ENCODE results near the gene GCAT.

GCAT gene

DNA sequence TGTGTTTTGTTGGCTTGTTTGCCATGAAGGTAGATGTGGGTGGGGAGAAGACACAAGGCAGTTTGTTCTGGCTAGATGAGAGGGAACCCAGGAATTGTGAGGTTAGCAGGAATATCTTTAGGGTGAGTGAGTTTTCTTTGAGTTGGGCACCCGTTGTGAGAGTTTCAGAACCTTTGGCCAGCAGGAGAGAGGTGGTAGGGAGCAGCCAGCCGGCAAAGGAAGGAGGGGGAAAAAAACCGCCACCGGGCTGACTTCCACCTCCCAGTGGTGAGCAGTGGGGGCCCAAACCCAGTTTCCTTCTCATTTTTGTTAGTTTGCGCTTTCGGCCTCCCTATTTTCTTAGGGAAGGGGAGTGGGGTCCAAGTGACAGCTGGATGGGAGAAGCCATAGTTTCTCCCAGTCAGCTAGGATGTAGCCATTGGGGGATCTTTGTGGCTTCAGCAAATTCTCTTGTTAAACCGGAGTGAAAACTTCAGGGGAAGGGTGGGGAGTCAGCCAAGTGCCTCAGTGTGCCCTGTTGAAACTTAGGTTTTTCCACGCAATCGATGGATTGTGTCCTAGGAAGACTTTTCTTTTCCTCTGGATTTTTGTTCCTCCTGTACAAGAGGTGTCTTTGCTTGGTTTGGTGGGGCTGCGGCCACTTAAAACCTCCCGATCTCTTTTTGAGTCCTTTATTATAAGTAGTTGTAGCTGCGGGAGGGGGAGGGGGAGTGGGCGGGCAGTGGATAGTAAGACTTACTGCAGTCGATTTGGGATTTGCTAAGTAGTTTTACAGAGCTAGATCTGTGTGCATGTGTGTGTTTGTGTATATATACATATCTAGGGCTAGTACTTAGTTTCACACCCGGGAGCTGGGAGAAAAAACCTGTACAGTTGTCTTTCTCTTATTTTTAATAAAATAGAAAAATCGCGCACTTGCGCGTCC lies 1.1 kb upstream of the GCAT start:
- in situ Hi-C loops (cut with MboI; ENCODE audit: low sequenced_read_pairs), result no loop called here

- in situ Hi-C loops (cut with MboI; ENCODE audit: low sequenced_read_pairs), result no loop called here
These were observed 542 bp downstream of the GCAT start for GRCh38 chr22:37808294-37808657.

GRCh38 chr22:37809672-37810333 lies 2.1 kb downstream of the GCAT start:
- in situ Hi-C loops (cut with MboI; ENCODE audit: low sequenced_read_pairs), result no loop called here

GRCh38 chr22:37811867-37812266 lies 4.1 kb downstream of the GCAT start:
- in situ Hi-C loops (cut with MboI; ENCODE audit: low sequenced_read_pairs), result no loop called here

GRCh38 chr22:37812869-37813678 lies 5.3 kb downstream of the GCAT start:
- in situ Hi-C loops (cut with MboI; ENCODE audit: low sequenced_read_pairs), result no loop called here

GRCh38 chr22:37815593-37815992 lies 7.9 kb downstream of the GCAT start:
- in situ Hi-C loops (cut with MboI; ENCODE audit: low sequenced_read_pairs), result no loop called here

GRCh38 chr22:37816543-37817180 lies 8.9 kb downstream of the GCAT start:
- in situ Hi-C loops (cut with MboI; ENCODE audit: low sequenced_read_pairs), result no loop called here

DNA sequence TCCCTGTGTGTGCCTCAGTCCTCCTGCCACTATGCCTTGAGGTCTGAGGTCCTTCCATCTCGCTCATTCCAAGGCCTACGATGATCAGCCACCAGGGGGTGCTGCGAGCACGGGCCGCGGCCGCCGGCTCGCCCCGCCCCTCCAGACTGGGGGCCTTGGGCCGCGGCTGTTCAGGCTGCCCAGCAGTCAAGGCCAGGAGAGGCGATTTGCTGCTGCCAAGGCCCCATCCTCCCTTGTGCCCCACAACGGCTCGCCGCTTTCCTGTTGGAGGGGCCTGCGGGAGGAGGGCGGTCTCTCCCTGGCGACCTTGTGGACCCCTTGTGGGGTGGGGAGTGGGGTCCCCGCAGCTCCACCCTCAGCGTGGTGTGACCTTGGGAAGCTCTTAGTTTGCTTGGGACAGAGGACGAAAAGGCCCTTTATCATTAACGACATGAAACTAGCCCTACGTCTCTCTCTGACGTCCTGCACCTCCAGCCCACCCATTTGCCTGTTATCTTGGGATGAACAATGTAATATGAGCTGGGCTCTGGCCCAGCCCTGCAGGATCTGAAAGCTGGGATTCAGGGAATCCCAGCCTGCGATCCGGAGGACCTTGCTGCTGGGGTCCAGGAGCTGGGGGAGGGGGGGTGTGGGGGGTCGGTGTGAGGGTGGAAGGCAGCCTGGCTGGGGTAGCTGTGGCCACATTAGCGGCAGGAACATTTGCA lies 10.1 kb downstream of the GCAT start:
- in situ Hi-C loops (cut with MboI; ENCODE audit: low sequenced_read_pairs), result no loop called here

GRCh38 chr22:37818409-37819104 lies 10.8 kb downstream of the GCAT start:
- in situ Hi-C loops (cut with MboI; ENCODE audit: low sequenced_read_pairs), result no loop called here

DNA sequence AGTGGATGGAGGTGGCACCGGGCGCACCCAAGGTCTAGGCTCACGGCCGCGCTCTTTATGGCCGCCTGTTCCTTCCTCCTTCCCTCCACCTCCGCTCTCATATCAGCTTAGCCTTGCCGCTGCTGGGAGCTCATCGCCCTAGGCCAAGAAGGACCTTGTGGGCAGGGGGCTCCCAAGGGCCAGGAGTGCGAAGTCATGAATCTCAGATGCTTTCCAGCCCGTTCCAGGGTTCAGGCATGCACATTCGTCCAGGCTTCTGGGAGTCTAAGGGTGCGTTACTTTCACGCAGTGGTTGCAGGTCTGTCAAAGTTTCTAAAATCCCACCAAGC lies 11.3 kb downstream of the GCAT start:
- in situ Hi-C loops (cut with MboI; ENCODE audit: low sequenced_read_pairs), result no loop called here

DNA sequence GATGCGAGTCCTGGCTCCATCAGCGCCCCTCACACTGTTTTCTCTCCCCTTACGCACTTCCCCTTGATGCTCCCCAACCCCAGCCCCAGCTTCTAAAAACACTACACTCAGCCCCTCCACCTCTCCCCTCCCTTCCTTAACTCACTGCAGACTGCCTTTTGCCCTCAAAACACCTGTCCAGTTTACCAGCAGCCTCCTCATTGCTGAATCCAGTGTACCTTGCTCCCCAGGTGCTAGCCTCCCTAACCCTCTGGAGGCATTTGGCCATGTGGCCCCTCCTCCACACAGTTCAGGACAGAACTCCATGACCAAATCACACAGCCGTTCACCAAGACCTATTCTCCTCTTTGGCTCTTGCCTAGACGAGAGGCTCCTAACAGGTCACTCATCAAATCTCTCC lies 12.6 kb downstream of the GCAT start:
- in situ Hi-C loops (cut with MboI; ENCODE audit: low sequenced_read_pairs), result no loop called here

- in situ Hi-C loops (cut with MboI; ENCODE audit: low sequenced_read_pairs), result no loop called here
These were observed 14.5 kb downstream of the GCAT start for GRCh38 chr22:37822079-37822833.

- in situ Hi-C loops (cut with MboI; ENCODE audit: low sequenced_read_pairs), result no loop called here
These were observed 15.6 kb downstream of the GCAT start, which contains the start of gene GALR3 for GRCh38 chr22:37823134-37823985. Gene GALR3 (plus strand): TSS chr22:37823382. CDS start chr22:37823407, 25 bp downstream.

GRCh38 chr22:37824674-37825641 lies 17.2 kb downstream of the GCAT start:
- in situ Hi-C loops (cut with MboI; ENCODE audit: low sequenced_read_pairs), result no loop called here

DNA sequence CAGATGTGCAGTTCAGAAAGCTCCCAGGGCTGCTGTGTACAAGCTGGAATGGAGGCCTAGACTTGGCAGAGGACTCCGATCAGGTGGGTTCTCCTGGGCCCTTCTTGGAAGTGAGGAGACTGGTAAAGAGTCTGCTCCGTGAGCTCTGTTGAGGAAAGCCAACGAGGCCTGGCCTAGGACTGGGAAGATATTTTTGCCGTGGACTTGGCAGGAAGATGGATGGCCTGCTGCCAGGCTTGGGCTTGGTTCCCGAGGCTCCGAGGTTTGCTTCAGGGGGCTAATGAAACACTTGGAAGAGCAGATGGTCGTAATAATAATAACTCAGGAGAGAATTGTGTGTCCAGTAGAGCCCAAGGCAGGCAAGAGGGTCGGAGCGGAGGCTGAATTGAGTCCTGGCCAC lies 19.3 kb downstream of the GCAT start:
- in situ Hi-C loops (cut with MboI; ENCODE audit: low sequenced_read_pairs), result no loop called here

GRCh38 chr22:37830093-37830842 lies 22.5 kb downstream of the GCAT start:
- in situ Hi-C loops (cut with MboI; ENCODE audit: low sequenced_read_pairs), result no loop called here
